PC-9 (cell line): ENCODE results near the gene NEURL1B.

Source experiments
- EZH2 ChIP-seq: fragments of 200-600 bp; sonication (generic); IDR thresholded peaks from 2 replicates; pipeline ENCODE4 v1.8.0; 2017; ENCODE audit warnings: antibody characterized with exemption, low read depth
- TF ChIP-seq, protein P1 (sequence below): fragments of 200-600 bp; sonication (generic); conservative IDR thresholded peaks from 2 replicates; pipeline ENCODE4 v1.6.1; 2017; ENCODE audit warnings: mixed run types, antibody characterized with exemption, mild to moderate bottlenecking, moderate library complexity

DNA sequence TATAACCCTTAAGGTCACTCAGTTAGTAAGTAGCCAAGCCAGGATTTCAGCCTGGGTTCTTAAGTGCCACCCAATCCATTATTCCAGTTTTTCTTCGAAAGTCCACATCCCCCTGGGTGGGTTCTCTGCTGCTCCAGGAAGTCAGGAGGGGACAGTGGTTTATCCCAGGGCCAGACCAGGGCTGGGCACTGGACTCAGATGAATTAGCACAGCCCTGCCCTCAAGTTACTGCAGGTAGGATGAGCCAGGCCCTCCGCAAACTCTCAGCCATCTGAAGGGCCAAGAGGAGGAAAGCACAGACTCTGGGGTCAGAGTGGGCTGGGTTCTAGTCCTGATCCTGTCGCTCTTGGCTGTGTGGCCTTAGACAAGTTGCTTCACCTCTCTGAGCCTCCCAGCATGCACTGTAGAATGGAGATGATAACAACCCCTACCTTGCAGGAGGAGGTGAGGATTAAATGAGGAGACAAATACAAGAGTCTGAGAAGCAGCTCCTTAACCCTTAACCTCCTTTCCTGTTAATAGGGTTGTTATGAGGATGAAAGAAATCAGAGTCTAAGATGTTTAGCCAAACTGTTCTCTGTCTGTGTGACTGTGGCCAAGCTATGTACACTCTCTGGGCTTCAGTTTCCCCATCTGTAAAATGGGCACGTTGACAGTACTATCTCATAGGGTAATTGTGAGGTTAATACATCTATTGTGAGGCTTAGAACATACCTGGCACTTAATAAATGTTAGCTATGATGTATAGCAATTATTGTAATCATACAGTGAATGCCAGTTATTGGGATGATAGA is 6.8 kb upstream of the NEURL1B start:
- no peak for TF ChIP-seq EZH2
- TF ChIP-seq, protein P1, sequence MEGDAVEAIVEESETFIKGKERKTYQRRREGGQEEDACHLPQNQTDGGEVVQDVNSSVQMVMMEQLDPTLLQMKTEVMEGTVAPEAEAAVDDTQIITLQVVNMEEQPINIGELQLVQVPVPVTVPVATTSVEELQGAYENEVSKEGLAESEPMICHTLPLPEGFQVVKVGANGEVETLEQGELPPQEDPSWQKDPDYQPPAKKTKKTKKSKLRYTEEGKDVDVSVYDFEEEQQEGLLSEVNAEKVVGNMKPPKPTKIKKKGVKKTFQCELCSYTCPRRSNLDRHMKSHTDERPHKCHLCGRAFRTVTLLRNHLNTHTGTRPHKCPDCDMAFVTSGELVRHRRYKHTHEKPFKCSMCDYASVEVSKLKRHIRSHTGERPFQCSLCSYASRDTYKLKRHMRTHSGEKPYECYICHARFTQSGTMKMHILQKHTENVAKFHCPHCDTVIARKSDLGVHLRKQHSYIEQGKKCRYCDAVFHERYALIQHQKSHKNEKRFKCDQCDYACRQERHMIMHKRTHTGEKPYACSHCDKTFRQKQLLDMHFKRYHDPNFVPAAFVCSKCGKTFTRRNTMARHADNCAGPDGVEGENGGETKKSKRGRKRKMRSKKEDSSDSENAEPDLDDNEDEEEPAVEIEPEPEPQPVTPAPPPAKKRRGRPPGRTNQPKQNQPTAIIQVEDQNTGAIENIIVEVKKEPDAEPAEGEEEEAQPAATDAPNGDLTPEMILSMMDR = no peak
